Inflammatory macrophage (primary cell): ENCODE data around the gene TTLL11.

ENCODE experiments used
- DNase-seq, 2 donors: peaks; one replicate each; pipeline ENCODE4 v3.0.0-alpha.2; 2020 to 2022

Gene TTLL11

GRCh38 chr9:121844098-121844497 lies 249.0 kb downstream of the TTLL11 start:
- DNase-seq, result no peak

GRCh38 chr9:121842612-121842978 lies 250.5 kb downstream of the TTLL11 start:
- no peak for DNase-seq

GRCh38 chr9:121841771-121842611 lies 251.1 kb downstream of the TTLL11 start:
- no peak for DNase-seq

GRCh38 chr9:121840838-121841760 lies 252.0 kb downstream of the TTLL11 start:
- no peak for DNase-seq

- no peak for DNase-seq
These were observed 253.2 kb downstream of the TTLL11 start for GRCh38 chr9:121839726-121840500.

- DNase-seq, result no peak
These were observed 254.1 kb downstream of the TTLL11 start for GRCh38 chr9:121838746-121839669.

- no peak for DNase-seq
These were observed 255.8 kb downstream of the TTLL11 start for GRCh38 chr9:121837113-121837961.

GRCh38 chr9:121836366-121836885 lies 256.7 kb downstream of the TTLL11 start:
- no peak for DNase-seq

GRCh38 chr9:121835587-121836365 lies 257.3 kb downstream of the TTLL11 start:
- DNase-seq, result no peak

- no peak for DNase-seq
These were observed 260.0 kb downstream of the TTLL11 start for GRCh38 chr9:121833061-121833460.

GRCh38 chr9:121831869-121832268 lies 261.2 kb downstream of the TTLL11 start:
- no peak for DNase-seq

GRCh38 chr9:121830441-121831140 lies 262.5 kb downstream of the TTLL11 start:
- DNase-seq, result no peak

GRCh38 chr9:121827251-121827967 lies 265.7 kb downstream of the TTLL11 start:
- no peak for DNase-seq

GRCh38 chr9:121826711-121827110 lies 266.4 kb downstream of the TTLL11 start:
- DNase-seq, result no peak

GRCh38 chr9:121825031-121825691 lies 267.9 kb downstream of the TTLL11 start:
- no peak for DNase-seq

- no peak for DNase-seq
These were observed 268.5 kb downstream of the TTLL11 start for GRCh38 chr9:121824651-121825030.

- no peak for DNase-seq
These were observed 269.5 kb downstream of the TTLL11 start for GRCh38 chr9:121823451-121824169.
